ENCODE results near the gene FOCAD.

- TF ChIP-seq CTCF (IDR thresholded peaks at IDR 0.05) (no peak), POLR2A (IDR thresholded peaks at IDR 0.05) (no peak), POLR2AphosphoS5 (IDR thresholded peaks at IDR 0.05) (no peak)
Measured at GRCh38 chr9:20651939-20652338, 32.1 kb upstream of the FOCAD start.
